HG03139 (cell line): ENCODE results near the gene KLF1.
"Not testable (repeated sequence)": the region's sequence is repeated elsewhere in the genome, so short reads cannot be mapped to it uniquely, and the experiment has no call there.

Experiments used
- ATAC-seq: cut with Tn5 transposase; IDR thresholded peaks from one replicate; pipeline ENCODE4 v1.9.1; 2021; ENCODE audit not compliant: unreplicated experiment

The KLF1 gene

DNA sequence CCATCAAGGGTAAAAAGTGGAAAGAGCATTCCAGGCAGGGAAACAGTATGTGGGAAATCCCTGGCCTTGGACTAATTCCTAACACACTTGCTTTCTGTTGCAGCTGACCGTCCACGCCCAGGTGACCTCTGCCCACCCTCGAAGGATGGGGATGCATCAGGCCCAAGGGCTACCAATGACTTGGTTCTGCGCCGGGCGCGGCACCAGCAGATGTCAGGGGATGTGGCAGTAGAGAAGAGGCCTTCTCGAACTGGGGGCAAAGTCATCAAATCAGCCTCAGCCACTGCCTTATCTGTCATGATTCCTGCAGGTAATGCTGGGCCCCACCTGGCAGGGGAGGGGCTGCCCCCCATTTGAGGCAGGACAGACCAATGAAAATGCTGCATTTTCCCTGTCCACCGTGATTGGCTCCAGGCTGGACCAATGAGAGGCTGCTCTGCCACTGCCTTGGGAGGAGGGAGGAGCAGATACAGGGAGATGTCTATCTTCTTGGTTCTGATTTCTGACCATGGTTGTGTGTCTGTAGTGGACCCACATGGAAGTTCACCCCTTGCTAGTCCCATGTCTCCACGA lies 18.4 kb downstream of the KLF1 start:
- no peak for ATAC-seq

DNA sequence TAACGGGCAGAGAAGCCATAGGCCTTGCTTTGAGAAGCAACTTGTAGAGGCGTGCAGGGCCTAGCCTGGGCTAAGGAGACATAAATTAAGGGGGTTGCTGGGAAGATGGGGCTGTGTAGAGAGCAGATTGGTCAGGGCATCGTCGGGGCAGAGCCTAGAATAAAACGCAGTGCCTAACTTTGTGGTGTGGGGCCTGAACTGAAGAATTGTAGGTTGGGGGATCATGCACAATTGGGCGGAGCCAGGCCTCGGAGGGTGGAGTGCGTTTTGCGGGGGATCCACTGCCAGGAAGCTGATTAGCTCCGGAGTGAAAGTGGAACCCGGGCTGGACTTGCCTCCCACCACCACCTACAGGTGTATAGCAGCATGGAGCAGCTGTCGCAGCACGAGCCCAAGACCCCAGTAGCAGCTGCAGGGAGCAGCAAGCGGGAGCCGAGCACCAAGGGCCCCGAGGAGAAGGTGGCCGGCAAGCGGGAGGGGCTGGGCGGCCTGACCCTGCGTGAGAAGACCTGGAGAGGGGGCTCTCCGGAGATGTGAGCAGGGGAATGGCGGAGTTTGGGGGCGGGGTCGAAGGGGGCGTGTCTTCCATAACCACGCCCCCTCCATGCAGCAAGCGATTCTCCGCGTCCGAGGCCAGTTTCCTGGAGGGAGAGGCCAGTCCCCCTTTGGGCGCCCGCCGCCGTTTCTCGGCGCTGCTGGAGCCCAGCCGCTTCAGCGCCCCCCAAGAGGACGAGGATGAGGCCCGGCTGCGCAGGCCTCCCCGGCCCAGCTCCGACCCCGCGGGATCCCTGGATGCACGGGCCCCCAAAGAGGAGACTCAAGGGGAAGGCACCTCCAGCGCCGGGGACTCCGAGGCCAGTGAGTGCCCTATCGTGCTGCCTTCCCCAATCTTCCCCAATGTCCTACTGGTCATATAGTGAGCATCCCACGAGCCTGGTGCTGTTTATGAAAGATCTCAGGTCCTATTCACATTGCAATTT lies 19.6 kb downstream of the KLF1 start:
- peak; percentile 57 for ATAC-seq

DNA sequence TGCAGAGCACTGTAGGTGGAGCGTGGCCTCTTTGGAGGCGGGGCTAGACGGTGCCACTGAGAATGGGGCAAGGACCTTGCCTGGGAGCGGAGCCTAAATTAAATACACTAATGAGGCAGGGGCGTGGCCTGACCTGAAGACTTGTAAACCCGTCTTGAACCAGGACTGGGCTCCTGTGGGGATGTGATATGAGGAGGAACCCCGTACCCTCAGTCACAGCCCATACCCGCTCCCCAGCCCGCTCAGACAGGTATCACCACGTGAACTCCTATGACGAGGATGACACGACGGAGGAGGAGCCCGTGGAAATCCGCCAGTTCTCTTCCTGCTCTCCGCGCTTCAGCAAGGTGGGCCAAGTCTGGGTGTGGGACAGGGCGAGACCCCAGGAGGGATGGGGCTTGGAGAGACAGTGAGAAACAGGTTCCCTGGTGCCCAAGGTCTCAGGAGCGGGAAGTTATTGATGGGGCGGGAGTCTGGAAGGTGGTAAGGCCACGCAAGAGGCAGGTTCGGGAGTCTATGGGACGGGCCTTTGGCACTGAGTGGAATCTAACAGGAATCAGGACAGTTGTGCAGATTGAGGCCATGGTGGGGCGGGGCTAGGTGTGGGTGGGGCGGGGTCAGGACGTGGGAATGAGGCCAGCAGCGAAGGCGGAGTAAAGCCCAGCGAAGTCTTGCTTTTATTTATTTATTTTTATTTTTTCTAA lies 20.4 kb downstream of the KLF1 start:
- ATAC-seq = no peak

- no peak for ATAC-seq
Observed at GRCh38 chr19:12865746-12866415, 21.1 kb downstream of the KLF1 start.

GRCh38 chr19:12864721-12865715 lies 22.0 kb downstream of the KLF1 start:
- no peak for ATAC-seq

- ATAC-seq = no peak
Observed at GRCh38 chr19:12864143-12864542, 22.9 kb downstream of the KLF1 start.

GRCh38 chr19:12859546-12859945 lies 27.5 kb downstream of the KLF1 start:
- ATAC-seq = no peak

- no peak for ATAC-seq
Observed at GRCh38 chr19:12858041-12858928, 28.7 kb downstream of the KLF1 start.

DNA sequence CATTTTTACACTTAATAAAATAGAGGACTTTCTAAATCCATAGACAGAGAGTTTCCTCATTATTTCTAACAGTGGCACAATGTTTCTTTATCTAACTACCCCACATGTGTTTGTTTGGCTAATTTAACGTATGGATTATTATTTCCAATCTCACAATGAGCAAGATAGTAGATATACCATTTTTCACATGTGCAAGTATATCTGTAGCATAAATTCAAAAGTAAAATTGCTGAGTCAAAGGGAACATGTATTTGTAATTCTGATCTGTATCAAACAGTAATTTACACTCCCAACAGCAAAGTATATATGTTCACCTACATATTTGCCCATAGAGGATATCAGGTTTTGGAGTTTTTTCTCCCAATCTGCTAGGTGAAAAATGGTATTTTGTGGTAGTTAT lies 30.3 kb downstream of the KLF1 start:
- ATAC-seq = no peak

DNA sequence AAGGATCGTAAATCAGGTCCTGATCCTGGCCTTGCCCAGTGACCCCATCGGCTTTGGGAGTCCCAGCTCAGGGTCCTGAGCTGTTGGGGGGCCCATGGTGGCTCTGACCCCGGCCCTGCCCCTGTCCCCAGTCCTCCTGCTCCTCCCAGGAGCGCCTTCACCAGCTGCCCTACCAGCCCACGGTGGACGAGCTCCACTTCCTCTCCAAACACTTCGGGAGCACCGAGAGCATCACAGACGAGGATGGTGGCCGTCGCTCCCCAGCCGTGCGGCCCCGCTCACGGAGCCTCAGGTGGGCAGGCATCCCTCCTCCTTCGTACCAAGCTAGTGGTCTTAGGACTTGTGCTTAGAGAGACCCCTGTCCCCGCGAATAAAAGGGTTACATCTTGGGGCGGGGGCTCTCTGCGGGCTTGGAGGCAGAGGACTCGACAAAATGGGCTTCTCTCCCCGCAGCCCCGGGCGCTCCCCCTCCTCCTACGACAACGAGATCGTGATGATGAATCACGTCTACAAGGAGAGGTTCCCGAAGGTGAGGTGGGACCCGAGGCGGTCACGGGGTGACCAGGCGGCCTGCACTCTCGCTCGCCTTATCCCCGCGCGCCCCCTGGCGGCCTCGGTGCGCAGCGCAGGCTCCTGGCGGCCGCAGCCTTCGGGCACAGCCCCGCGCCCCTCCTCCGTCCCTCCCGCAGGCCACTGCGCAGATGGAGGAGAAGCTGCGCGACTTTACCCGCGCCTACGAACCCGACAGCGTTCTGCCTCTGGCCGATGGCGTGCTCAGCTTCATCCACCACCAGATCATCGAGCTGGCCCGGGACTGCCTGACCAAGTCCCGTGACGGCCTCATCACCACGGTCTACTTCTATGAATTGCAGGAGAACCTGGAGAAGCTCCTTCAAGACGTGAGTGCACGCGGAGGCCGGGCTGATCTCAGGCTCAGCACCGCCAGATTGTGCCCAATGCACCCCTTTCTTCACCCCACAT lies 39.6 kb downstream of the KLF1 start:
- ATAC-seq = no peak

GRCh38 chr19:12846613-12847012 lies 40.4 kb downstream of the KLF1 start:
- ATAC-seq = not testable (repeated sequence)

- ATAC-seq = no peak
Observed at GRCh38 chr19:12843999-12844732, 42.8 kb downstream of the KLF1 start.

GRCh38 chr19:12843328-12843727 lies 43.7 kb downstream of the KLF1 start:
- no peak for ATAC-seq

- no peak for ATAC-seq
Observed at GRCh38 chr19:12842511-12842910, 44.5 kb downstream of the KLF1 start.

DNA sequence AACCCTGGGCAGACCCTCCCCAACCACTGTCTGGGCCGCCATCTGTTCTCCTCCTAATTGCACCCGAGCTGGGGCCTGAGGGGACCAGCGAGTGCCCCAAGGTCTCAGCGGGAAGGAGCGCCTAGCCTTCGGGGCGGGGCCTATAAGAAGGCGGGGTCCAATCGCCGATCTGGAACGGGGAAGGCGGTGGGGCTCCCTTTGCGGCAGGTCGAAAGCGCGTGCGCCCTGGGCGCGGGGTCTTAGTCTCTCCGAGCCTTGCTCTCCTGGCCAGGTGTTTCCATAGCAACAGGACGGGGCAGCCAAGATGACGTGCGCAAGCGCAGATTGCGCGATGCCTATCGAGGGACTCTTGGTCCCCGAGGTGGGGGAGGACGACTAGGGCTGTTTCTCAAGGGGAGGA lies 45.9 kb downstream of the KLF1 start:
- ATAC-seq = no peak

DNA sequence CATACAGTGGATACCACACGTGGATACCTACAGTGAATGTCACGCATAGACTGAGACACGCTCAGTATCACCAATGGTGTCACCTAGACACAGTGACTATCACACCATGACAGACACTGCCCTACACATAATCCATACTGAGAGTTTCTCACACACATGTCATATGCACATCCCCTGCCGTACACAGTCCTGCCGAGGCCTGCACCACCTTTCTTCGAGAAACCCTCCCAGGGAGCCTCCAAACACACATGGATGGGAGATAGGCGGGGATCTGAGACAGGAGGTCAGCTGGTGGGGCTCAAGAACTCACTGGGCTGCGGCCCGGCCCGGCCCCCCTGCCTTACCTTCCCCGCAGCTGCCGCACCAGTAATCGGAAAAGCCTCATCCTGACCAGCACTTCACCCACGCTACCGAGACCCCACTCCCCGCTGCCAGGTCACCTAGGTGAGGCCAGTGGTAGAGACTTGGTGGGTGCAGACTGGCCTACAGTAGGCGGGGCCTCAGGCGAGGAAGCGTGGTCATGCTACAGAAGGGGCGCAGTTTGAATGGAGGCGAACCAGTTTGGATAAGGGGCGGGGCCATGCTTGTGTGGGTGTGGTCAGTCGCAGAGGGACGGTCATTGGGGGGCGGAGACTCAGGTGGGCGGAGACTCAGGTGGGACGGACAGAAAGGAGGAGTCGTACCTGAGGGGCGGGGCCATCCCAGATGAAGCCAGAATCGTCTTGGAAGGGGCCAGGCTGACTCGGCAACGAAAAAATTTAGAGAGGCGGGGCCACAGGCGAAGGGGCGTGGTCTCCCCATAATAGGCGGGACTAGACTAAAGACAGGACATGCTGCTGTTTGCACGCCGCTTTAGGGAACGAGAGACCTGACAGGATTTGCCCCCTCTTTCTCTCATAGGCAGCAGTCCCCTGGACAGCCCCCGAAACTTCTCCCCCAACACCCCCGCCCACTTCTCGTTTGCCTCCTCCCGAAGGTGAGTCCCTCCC lies 46.6 kb downstream of the KLF1 start:
- no peak for ATAC-seq
